ENCODE measurements around the gene SEMA6B.

The SEMA6B gene

DNA sequence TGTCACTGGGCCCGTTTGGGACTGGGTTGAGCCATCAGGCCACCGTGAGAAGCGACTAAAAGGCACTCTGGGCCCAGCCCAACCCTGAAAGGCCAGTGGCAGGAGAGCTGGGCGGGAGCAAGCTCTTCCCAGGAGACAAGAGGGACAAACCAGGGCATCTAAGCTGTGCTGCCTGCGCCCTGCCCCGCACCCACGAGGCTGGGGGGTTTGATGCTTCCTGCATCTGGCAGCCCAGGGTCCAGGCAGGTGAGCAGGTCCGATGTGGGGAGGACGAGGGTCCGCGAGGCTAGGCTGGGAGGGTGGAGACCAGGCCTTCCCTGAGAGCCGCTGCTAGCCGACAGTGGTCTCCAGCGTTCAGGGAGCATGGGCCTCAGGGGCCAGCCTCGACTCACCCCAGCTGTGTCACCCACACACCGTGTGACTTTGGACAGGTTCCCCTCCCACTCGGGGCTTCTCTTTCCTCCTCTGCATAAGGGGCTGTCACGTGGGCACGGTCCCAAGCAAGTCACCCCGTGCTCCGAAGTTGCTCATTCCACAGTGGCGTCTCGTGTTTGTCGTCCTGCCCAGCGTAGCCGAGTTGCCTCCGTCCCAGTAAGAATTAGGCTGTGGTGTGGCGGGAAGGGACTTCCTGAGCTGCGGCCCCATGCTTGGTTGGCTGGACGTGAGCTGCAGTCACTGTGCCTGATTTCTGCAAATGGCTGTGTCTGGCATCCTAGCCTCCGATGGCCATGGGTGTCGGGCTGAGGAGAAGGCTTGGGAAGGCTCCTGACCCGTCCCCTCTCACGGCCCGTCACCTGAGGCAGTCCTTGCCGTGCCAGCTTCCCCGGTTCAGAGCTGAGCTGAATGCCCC, 57.0 kb downstream of the SEMA6B start:
- no peak for DNase-seq (ENCODE audit: low read depth)
- H3K4me3 ChIP-seq (ENCODE audit: control insufficient read depth, low read depth, low read length): no peak overlapping the region
- TF ChIP-seq, protein P1, sequence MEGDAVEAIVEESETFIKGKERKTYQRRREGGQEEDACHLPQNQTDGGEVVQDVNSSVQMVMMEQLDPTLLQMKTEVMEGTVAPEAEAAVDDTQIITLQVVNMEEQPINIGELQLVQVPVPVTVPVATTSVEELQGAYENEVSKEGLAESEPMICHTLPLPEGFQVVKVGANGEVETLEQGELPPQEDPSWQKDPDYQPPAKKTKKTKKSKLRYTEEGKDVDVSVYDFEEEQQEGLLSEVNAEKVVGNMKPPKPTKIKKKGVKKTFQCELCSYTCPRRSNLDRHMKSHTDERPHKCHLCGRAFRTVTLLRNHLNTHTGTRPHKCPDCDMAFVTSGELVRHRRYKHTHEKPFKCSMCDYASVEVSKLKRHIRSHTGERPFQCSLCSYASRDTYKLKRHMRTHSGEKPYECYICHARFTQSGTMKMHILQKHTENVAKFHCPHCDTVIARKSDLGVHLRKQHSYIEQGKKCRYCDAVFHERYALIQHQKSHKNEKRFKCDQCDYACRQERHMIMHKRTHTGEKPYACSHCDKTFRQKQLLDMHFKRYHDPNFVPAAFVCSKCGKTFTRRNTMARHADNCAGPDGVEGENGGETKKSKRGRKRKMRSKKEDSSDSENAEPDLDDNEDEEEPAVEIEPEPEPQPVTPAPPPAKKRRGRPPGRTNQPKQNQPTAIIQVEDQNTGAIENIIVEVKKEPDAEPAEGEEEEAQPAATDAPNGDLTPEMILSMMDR (IDR thresholded peaks at IDR 0.05; ENCODE audit: control insufficient read depth, insufficient read depth, low read depth, low read length, missing control alignments): no peak

DNA sequence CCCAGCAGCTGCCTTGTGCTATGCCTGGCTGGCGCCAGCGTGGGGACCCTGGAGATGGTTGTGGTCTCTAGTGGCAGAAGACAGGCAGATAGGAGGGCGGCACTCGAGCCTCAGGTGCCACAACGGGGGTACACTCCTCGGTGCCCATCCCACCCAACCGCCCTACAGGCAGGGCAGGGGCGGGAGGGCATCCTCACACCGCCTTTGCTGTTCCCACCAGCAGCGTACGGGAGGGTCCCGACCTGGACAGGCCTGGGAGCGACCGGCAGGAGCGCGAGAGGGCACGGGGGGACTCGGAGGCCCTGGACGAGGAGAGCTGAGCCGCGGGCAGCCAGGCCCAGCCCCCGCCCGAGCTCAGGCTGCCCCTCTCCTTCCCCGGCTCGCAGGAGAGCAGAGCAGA, 57.8 kb downstream of the SEMA6B start:
- H3K4me3 ChIP-seq (ENCODE audit: control insufficient read depth, low read depth, low read length): no peak overlapping the region
- no peak for DNase-seq (ENCODE audit: low read depth)
- TF ChIP-seq, protein P1 (IDR thresholded peaks at IDR 0.05; ENCODE audit: control insufficient read depth, insufficient read depth, low read depth, low read length, missing control alignments): no peak

DNA sequence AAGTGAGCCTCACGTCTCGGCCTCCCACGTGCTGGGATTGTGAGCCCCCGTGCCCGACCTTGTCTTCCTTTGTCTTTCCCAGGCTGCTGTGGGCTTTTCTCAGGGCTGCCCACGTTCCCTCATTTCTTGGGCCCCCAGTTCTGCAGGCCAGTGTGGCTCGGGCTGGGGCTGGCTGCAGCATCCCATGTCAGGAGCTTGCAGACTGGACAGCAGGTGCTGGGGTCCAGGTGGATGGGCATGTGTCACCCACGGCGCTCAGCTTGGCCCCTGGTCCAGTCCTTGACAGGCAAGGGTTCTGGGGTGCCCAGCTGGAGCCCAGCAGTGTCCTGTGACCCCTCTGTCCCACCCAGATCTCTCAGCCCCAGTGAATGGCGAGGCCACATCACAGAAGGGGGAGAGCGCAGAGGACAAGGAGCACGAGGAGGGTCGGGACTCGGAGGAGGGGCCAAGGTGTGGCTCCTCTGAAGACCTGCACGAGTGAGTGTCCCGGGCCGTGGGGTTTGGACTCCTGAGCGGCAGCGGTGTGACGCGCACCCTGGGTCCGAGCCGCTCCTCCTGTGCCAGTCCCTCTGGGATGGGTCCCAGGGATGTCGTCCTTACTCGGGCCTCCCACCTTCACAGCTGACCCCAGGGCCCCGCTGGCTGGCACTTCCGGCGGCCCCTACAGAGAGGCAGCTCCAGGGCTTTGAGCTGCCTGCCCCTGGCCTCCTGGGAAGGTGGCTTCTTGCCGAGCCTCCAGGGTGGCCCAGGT, 58.5 kb downstream of the SEMA6B start:
- no peak overlapping the region for H3K4me3 ChIP-seq (ENCODE audit: control insufficient read depth, low read depth, low read length)
- DNase-seq (ENCODE audit: low read depth): no peak
- TF ChIP-seq, protein P1 (IDR thresholded peaks at IDR 0.05; ENCODE audit: control insufficient read depth, insufficient read depth, low read depth, low read length, missing control alignments): no peak

DNA sequence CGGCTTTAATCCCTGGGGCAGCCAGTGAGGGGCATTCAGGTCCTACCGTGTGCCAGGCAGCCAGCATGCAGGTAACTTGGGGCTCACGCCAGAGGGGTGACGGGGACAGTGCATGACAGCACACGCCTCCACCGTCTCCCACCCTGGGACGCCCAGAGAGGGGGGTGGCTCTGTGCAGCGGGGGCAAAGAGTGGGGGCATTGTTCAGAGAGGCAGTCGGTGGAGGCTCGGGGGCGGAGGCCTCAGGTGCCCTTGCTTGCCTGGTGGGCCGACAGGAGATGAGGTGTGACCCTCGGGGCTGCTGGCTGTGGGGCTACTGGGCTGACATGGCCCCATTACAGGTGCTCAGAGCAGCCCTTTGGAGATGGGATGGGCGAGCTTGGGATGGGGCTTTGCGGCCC, 59.6 kb downstream of the SEMA6B start:
- DNase-seq (ENCODE audit: low read depth): no peak
- no peak overlapping the region for H3K4me3 ChIP-seq (ENCODE audit: control insufficient read depth, low read depth, low read length)
- TF ChIP-seq, protein P1 (IDR thresholded peaks at IDR 0.05; ENCODE audit: control insufficient read depth, insufficient read depth, low read depth, low read length, missing control alignments): no peak

DNA sequence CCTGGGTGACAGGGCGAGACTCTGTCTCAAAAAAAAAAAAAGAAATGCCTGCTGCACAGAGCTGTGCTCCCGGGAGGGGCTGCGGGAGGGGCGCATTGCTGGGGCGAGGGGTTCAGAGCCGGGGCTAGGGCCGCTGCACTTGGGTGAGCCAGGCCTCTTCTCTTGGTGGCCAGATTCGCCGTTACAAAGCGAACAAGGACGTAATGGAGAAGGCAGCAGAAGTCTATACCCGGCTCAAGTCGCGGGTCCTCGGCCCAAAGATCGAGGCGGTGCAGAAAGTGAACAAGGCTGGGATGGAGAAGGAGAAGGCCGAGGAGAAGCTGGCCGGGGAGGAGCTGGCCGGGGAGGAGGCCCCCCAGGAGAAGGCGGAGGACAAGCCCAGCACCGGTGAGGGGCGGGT, 60.2 kb downstream of the SEMA6B start:
- TF ChIP-seq, protein P1 (IDR thresholded peaks at IDR 0.05; ENCODE audit: control insufficient read depth, insufficient read depth, low read depth, low read length, missing control alignments): no peak
- H3K4me3 ChIP-seq (ENCODE audit: control insufficient read depth, low read depth, low read length): no peak overlapping the region
- no peak for DNase-seq (ENCODE audit: low read depth)

DNA sequence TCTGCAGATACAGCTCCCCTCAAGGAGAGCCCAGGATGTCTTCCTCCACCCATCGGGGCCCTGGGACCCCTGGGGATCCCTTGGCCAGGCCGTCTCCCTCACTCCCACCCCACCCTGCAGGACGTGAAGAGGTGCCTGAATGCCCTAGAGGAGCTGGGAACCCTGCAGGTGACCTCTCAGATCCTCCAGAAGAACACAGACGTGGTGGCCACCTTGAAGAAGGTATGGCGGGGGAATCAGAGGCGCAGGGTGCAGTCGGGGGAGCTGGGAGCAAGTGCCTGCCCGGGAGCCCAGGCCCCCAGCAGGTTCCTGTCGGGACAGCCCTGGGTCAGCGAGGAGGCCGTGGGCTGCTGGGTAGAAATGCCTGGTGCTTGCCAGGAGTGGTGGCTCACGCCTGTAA, 60.8 kb downstream of the SEMA6B start:
- DNase-seq (ENCODE audit: low read depth): no peak
- no peak overlapping the region for H3K4me3 ChIP-seq (ENCODE audit: control insufficient read depth, low read depth, low read length)
- TF ChIP-seq, protein P1 (IDR thresholded peaks at IDR 0.05; ENCODE audit: control insufficient read depth, insufficient read depth, low read depth, low read length, missing control alignments): no peak
